HEK293 (cell line): ENCODE results near the gene PDGFB.

Experiments
- CTCF ChIA-PET: fragments of 350-600 bp; formaldehyde crosslinking; extraction: SDS; loops from one replicate; lab custom pipeline; 2021; ENCODE audit warnings: antibody characterized with exemption; lab: Yijun Ruan, JAX
- POLR2A ChIA-PET: fragments of 300-600 bp; formaldehyde crosslinking; extraction: SDS; loops from one replicate; lab custom pipeline; 2020; ENCODE audit warnings: antibody characterized with exemption, inconsistent platforms; lab: Yijun Ruan, JAX
- H3K27ac ChIP-seq: fragments of 200-500 bp; sonication (Bioruptor generic); 2 replicates; pipeline ENCODE4 v1.5.1; 2014; ENCODE audit warnings: low read depth, low read length, control low read depth, inconsistent platforms; ENCODE audit errors: extremely low read depth
- H3K36me3 ChIP-seq, 2 experiments: fragments of 200-500 bp in 1 of 2; sonication (Bioruptor generic) in 1 of 2; 1 replicate in 1 of 2; 2 replicates in 1 of 2; pipeline ENCODE4 v1.5.1; 2014 to 2017; ENCODE audit warnings: inconsistent platforms in 2 of 2, low read length in 2 of 2; ENCODE audit not compliant: control insufficient read depth in 2 of 2, insufficient read depth in 1 of 2
- H3K4me1 ChIP-seq: fragments of 200-500 bp; sonication (Bioruptor generic); 2 replicates; pipeline ENCODE4 v1.5.1; 2014; ENCODE audit warnings: mild to moderate bottlenecking, low read length, inconsistent platforms; ENCODE audit not compliant: control insufficient read depth, insufficient read depth
- H3K4me3 ChIP-seq: 2 replicates; pipeline ENCODE4 v1.5.1; 2011; ENCODE audit warnings: low read depth, mild to moderate bottlenecking, control low read depth, low read length, moderate library complexity
- H3K9me3 ChIP-seq: fragments of 200-500 bp; sonication (Bioruptor generic); 2 replicates; pipeline ENCODE4 v1.5.1; 2014; ENCODE audit warnings: low read depth, low read length, inconsistent platforms; ENCODE audit not compliant: control insufficient read depth, insufficient read depth
- HOXA7 ChIP-seq: sonication (generic); formaldehyde crosslinking; IDR thresholded peaks from 2 replicates; pipeline ENCODE4 v1.8.1; 2022; ENCODE audit warnings: missing genetic modification reagents, borderline replicate concordance
- HOXD13 ChIP-seq: sonication (generic); formaldehyde crosslinking; IDR thresholded peaks from 2 replicates; pipeline ENCODE4 v1.8.0; 2022; ENCODE audit warnings: missing genetic modification reagents, borderline replicate concordance
- SCRT2 ChIP-seq: fragments of 450-650 bp; formaldehyde crosslinking; IDR thresholded peaks from 2 replicates; pipeline ENCODE4 v1.5.1; 2016; ENCODE audit warnings: missing biosample characterization, missing genetic modification characterization
- ZNF214 ChIP-seq: fragments of 450-650 bp; formaldehyde crosslinking; IDR thresholded peaks from 2 replicates; pipeline ENCODE4 v1.5.1; 2017; ENCODE audit warnings: missing biosample characterization, mild to moderate bottlenecking, missing genetic modification characterization, borderline replicate concordance
- ZNF23 ChIP-seq: fragments of 450-650 bp; formaldehyde crosslinking; IDR thresholded peaks from 2 replicates; pipeline ENCODE4 v1.5.1; 2016; ENCODE audit warnings: missing biosample characterization, missing genetic modification characterization, borderline replicate concordance
- ZNF48 ChIP-seq: fragments of 450-650 bp; formaldehyde crosslinking; IDR thresholded peaks from 2 replicates; pipeline ENCODE4 v1.5.1; 2016; ENCODE audit warnings: missing biosample characterization, missing genetic modification characterization
- ZNF514 ChIP-seq: fragments of 450-650 bp; formaldehyde crosslinking; IDR thresholded peaks from 2 replicates; pipeline ENCODE4 v1.5.1; 2016; ENCODE audit warnings: missing biosample characterization, missing genetic modification characterization
- ZNF521 ChIP-seq: fragments of 450-650 bp; formaldehyde crosslinking; IDR thresholded peaks from 2 replicates; pipeline ENCODE4 v1.5.1; 2017; ENCODE audit warnings: missing biosample characterization, mild to moderate bottlenecking, missing genetic modification characterization
- ZNF558 ChIP-seq: fragments of 450-650 bp; formaldehyde crosslinking; IDR thresholded peaks from 2 replicates; pipeline ENCODE4 v1.5.1; 2016; ENCODE audit warnings: missing biosample characterization, missing genetic modification characterization
- ZNF747 ChIP-seq: fragments of 450-650 bp; formaldehyde crosslinking; IDR thresholded peaks from 2 replicates; pipeline ENCODE4 v1.5.1; 2016; ENCODE audit warnings: missing biosample characterization, missing genetic modification characterization
- TF ChIP-seq, protein P1 (sequence below): fragments of 450-650 bp; formaldehyde crosslinking; IDR thresholded peaks from 2 replicates; pipeline ENCODE4 v1.5.1; 2017; ENCODE audit warnings: missing biosample characterization, missing genetic modification characterization
- TF ChIP-seq, protein P2 (sequence below): fragments of 450-650 bp; formaldehyde crosslinking; conservative IDR thresholded peaks from 2 replicates; pipeline ENCODE4 v1.5.1; 2016; ENCODE audit warnings: low read depth, missing biosample characterization, missing genetic modification characterization
- TF ChIP-seq, protein P3 (sequence below): fragments of 450-650 bp; formaldehyde crosslinking; IDR thresholded peaks from 2 replicates; pipeline ENCODE4 v1.5.1; 2016; ENCODE audit warnings: missing biosample characterization, missing genetic modification characterization
- TF ChIP-seq, protein P4 (sequence below): fragments of 450-650 bp; formaldehyde crosslinking; optimal IDR thresholded peaks from 2 replicates; pipeline ENCODE3; 2016; ENCODE audit warnings: missing biosample characterization, mild to moderate bottlenecking, missing genetic modification characterization
- TF ChIP-seq, protein P5 (sequence below): fragments of 450-650 bp; formaldehyde crosslinking; IDR thresholded peaks from 2 replicates; pipeline ENCODE4 v1.5.1; 2016; ENCODE audit warnings: missing biosample characterization, missing genetic modification characterization
- TF ChIP-seq, protein P6 (sequence below): fragments of 450-650 bp; formaldehyde crosslinking; IDR thresholded peaks from 2 replicates; pipeline ENCODE4 v1.5.1; 2016; ENCODE audit warnings: missing biosample characterization, missing genetic modification characterization, low read depth

The PDGFB gene

DNA sequence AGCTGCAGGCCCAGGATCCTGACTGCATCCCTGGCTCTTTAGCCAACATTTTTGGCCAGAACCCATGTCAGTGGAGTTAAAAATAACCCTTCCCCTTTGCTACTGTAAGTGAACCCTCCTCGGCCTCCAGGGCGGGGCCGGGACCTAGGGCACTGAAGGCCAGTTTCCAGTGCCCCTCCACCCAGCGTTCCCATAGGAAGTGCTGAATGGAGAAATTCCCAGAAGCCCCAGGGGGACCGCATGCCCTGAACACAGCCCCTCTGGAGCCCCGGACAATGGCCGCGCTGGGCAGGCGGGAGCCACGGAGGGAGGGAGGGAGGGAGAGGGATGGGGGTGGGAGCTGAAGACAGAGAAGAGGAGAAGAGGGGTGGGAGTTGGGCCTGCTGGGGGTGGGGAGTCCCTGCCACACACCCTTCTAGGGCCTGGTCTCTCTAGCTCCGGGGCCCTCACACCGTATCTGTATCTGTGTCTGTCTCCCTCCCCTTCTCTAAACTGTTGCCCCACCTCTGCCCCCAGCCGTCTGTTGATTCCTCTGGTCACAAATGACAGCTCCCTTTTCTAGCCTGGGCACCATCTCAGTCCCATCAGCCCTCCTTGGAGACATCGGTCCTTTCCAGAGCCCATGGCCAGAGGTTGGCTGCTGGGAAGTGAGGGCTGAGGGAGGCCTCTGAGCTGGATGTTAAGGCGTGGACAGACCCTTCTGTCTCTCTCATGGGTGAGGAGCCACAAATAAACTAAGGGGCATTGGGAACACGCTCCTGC is 10.9 kb downstream of the PDGFB start (continued):
- TF ChIP-seq, protein P1, sequence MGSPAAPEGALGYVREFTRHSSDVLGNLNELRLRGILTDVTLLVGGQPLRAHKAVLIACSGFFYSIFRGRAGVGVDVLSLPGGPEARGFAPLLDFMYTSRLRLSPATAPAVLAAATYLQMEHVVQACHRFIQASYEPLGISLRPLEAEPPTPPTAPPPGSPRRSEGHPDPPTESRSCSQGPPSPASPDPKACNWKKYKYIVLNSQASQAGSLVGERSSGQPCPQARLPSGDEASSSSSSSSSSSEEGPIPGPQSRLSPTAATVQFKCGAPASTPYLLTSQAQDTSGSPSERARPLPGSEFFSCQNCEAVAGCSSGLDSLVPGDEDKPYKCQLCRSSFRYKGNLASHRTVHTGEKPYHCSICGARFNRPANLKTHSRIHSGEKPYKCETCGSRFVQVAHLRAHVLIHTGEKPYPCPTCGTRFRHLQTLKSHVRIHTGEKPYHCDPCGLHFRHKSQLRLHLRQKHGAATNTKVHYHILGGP (tag by site-specific recombination), result no peak
- TF ChIP-seq, protein P2, sequence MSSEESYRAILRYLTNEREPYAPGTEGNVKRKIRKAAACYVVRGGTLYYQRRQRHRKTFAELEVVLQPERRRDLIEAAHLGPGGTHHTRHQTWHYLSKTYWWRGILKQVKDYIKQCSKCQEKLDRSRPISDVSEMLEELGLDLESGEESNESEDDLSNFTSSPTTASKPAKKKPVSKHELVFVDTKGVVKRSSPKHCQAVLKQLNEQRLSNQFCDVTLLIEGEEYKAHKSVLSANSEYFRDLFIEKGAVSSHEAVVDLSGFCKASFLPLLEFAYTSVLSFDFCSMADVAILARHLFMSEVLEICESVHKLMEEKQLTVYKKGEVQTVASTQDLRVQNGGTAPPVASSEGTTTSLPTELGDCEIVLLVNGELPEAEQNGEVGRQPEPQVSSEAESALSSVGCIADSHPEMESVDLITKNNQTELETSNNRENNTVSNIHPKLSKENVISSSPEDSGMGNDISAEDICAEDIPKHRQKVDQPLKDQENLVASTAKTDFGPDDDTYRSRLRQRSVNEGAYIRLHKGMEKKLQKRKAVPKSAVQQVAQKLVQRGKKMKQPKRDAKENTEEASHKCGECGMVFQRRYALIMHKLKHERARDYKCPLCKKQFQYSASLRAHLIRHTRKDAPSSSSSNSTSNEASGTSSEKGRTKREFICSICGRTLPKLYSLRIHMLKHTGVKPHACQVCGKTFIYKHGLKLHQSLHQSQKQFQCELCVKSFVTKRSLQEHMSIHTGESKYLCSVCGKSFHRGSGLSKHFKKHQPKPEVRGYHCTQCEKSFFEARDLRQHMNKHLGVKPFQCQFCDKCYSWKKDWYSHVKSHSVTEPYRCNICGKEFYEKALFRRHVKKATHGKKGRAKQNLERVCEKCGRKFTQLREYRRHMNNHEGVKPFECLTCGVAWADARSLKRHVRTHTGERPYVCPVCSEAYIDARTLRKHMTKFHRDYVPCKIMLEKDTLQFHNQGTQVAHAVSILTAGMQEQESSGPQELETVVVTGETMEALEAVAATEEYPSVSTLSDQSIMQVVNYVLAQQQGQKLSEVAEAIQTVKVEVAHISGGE (tag by site-specific recombination), result no peak
- TF ChIP-seq HOXA7 (CRISPR knock-in tag) (no peak), ZNF747 (no peak), ZNF214 (tag by site-specific recombination) (no peak)
- TF ChIP-seq, protein P3, sequence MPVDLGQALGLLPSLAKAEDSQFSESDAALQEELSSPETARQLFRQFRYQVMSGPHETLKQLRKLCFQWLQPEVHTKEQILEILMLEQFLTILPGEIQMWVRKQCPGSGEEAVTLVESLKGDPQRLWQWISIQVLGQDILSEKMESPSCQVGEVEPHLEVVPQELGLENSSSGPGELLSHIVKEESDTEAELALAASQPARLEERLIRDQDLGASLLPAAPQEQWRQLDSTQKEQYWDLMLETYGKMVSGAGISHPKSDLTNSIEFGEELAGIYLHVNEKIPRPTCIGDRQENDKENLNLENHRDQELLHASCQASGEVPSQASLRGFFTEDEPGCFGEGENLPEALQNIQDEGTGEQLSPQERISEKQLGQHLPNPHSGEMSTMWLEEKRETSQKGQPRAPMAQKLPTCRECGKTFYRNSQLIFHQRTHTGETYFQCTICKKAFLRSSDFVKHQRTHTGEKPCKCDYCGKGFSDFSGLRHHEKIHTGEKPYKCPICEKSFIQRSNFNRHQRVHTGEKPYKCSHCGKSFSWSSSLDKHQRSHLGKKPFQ (tag by site-specific recombination), result no peak
- TF ChIP-seq, protein P4, sequence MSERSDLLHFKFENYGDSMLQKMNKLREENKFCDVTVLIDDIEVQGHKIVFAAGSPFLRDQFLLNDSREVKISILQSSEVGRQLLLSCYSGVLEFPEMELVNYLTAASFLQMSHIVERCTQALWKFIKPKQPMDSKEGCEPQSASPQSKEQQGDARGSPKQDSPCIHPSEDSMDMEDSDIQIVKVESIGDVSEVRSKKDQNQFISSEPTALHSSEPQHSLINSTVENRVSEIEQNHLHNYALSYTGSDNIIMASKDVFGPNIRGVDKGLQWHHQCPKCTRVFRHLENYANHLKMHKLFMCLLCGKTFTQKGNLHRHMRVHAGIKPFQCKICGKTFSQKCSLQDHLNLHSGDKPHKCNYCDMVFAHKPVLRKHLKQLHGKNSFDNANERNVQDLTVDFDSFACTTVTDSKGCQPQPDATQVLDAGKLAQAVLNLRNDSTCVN (tag by site-specific recombination), result no peak
- TF ChIP-seq, protein P5, sequence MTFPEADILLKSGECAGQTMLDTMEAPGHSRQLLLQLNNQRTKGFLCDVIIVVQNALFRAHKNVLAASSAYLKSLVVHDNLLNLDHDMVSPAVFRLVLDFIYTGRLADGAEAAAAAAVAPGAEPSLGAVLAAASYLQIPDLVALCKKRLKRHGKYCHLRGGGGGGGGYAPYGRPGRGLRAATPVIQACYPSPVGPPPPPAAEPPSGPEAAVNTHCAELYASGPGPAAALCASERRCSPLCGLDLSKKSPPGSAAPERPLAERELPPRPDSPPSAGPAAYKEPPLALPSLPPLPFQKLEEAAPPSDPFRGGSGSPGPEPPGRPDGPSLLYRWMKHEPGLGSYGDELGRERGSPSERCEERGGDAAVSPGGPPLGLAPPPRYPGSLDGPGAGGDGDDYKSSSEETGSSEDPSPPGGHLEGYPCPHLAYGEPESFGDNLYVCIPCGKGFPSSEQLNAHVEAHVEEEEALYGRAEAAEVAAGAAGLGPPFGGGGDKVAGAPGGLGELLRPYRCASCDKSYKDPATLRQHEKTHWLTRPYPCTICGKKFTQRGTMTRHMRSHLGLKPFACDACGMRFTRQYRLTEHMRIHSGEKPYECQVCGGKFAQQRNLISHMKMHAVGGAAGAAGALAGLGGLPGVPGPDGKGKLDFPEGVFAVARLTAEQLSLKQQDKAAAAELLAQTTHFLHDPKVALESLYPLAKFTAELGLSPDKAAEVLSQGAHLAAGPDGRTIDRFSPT (tag by site-specific recombination), result no peak

DNA sequence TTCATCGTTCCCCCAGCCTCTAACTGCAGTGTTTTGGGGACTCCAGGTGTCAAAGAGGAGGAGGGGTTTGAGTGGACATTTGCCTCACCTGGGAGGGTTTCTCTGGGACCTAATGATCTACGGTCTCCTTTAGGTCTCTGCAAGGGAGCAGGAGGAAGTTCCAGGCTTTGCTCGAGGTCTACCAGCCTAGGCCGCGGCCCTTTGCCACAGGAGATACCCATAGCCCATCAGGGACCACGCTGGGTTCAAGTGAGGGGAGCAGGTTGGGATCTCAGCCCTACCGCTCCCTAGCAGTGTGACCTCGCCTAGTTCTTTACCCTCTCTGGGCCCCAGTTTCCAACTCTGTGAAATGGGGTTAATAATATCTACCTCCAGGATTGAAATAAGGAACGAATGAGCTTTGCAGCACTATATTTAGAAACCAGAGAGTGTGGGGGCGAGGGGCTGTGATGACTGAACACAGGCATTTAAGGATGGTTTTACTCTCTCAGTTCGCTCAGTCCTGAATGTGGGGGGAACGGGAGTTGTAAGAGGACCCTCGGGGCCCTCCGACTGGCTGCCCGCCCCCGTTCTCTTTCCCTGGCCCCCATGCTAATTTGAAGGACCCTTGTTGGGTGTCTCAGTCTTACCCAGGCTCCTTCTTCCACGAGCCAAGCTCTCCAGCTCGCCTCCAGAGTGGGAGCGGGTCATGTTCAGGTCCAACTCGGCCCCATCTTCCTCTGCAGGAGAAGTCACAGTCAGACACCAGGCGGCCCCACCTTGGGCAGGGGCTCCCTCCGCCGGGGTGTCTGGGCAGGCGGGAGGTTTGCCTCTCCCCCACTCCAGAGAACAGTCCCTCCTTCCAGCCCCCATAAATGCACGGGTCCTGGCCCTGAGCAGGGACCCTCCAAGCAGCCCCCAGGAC is 11.7 kb downstream of the PDGFB start:
- POLR2A ChIA-PET, result interaction anchor here (0.9 kb wide), 1 partner anchor 12 kb away, joined by 3 read pairs; the partner anchor contains the start of gene PDGFB
- H3K9me3 ChIP-seq, result no peaks in the 10 kb centered on the region
- H3K27ac ChIP-seq, result no peak overlapping the region
- H3K4me1 ChIP-seq, result peaks cover 20% of the 10 kb centered on the region
- H3K36me3 ChIP-seq, result no peaks in the 10 kb centered on the region
- CTCF ChIA-PET, result interaction anchor here (0.7 to 1.8 kb wide), 2 partner anchors 83 to 84 kb away, joined by 3 to 6 read pairs; no protein-coding TSS in a partner anchor
- no peak overlapping the region for H3K4me3 ChIP-seq
- TF ChIP-seq HOXD13 (CRISPR knock-in tag) (no peak), SCRT2 (no peak), ZNF514 (tag by site-specific recombination) (no peak), ZNF521 (tag by site-specific recombination) (no peak), ZNF48 (tag by site-specific recombination) (no peak), ZNF558 (tag by site-specific recombination) (no peak), ZNF23 (tag by site-specific recombination) (no peak)
- TF ChIP-seq, protein P6, sequence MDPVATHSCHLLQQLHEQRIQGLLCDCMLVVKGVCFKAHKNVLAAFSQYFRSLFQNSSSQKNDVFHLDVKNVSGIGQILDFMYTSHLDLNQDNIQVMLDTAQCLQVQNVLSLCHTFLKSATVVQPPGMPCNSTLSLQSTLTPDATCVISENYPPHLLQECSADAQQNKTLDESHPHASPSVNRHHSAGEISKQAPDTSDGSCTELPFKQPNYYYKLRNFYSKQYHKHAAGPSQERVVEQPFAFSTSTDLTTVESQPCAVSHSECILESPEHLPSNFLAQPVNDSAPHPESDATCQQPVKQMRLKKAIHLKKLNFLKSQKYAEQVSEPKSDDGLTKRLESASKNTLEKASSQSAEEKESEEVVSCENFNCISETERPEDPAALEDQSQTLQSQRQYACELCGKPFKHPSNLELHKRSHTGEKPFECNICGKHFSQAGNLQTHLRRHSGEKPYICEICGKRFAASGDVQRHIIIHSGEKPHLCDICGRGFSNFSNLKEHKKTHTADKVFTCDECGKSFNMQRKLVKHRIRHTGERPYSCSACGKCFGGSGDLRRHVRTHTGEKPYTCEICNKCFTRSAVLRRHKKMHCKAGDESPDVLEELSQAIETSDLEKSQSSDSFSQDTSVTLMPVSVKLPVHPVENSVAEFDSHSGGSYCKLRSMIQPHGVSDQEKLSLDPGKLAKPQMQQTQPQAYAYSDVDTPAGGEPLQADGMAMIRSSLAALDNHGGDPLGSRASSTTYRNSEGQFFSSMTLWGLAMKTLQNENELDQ (tag by site-specific recombination), result no peak
- TF ChIP-seq, protein P1 (tag by site-specific recombination), result no peak
- TF ChIP-seq, protein P3 (tag by site-specific recombination), result no peak
